ENCODE measurements around the gene IAPP. TPM values are rescaled to one million over a fixed set of nuclear protein-coding genes. Genes with fewer than 3 reads are reported as not detected.
A peak's percentile ranks its signal among the peaks of the same experiment; 100 is the strongest.

The IAPP gene
- total and polyA plus RNA-seq, 9 of the 15 experiments (the other 6 are each of a cell fraction or from before 2014, with no cell fraction given), result not detected

DNA sequence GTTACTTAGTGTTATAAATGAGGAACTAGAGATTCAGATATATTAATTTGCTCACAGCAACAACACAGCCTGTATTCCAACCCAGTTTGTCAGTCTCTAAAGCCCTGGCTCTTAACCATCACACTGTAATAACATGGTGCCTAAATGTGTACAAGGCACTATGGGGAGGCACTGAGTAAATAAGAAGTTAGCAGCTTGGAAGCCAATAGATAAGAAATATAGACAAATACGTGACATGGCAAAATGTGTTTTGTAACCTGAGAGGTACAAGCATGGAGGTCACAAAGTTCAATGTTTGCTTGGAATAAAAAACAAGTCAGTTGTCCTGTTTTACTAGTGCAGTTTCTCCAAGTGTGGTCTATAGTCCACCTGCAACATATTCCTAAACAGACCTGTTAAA lies 21.7 kb upstream of the IAPP start (continued):
- TF ChIP-seq, protein P1, sequence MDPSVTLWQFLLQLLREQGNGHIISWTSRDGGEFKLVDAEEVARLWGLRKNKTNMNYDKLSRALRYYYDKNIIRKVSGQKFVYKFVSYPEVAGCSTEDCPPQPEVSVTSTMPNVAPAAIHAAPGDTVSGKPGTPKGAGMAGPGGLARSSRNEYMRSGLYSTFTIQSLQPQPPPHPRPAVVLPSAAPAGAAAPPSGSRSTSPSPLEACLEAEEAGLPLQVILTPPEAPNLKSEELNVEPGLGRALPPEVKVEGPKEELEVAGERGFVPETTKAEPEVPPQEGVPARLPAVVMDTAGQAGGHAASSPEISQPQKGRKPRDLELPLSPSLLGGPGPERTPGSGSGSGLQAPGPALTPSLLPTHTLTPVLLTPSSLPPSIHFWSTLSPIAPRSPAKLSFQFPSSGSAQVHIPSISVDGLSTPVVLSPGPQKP (CRISPR knock-in tag; IDR thresholded peaks at IDR 0.05), result no peak
- TF ChIP-seq, protein P2, sequence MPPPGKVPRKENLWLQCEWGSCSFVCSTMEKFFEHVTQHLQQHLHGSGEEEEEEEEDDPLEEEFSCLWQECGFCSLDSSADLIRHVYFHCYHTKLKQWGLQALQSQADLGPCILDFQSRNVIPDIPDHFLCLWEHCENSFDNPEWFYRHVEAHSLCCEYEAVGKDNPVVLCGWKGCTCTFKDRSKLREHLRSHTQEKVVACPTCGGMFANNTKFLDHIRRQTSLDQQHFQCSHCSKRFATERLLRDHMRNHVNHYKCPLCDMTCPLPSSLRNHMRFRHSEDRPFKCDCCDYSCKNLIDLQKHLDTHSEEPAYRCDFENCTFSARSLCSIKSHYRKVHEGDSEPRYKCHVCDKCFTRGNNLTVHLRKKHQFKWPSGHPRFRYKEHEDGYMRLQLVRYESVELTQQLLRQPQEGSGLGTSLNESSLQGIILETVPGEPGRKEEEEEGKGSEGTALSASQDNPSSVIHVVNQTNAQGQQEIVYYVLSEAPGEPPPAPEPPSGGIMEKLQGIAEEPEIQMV (tag; conservative IDR thresholded peaks at IDR 0.05; ENCODE audit: low read depth), result no peak
- TF ChIP-seq CBX3 (IDR thresholded peaks at IDR 0.05; ENCODE audit: borderline replicate concordance in 1 of 2, low read length in 2 of 2) (peak in 1 of 2 experiments; percentile 16; a peak in 1 of 3 replicates), ZNF282 (CRISPR knock-in tag; IDR thresholded peaks at IDR 0.05) (no peak), CREM (IDR thresholded peaks at IDR 0.05; ENCODE audit: low read depth) (peak; percentile 36; the same call in 1 of the 2 replicates), CREBBP (IDR thresholded peaks at IDR 0.05; ENCODE audit: low read depth, low read length) (no peak), ZNF3 (CRISPR knock-in tag; IDR thresholded peaks at IDR 0.05) (no peak), FOS (IDR thresholded peaks at IDR 0.05; ENCODE audit: extremely low read depth, insufficient read length) (no peak), LARP7 (IDR thresholded peaks at IDR 0.05) (no peak), ZNF445 (CRISPR knock-in tag; IDR thresholded peaks at IDR 0.05; ENCODE audit: low read depth) (no peak), KAT2B (IDR thresholded peaks at IDR 0.05; ENCODE audit: low read depth, low read length) (no peak), HIVEP1 (CRISPR knock-in tag; IDR thresholded peaks at IDR 0.05) (no peak), FOXP1 (CRISPR knock-in tag; IDR thresholded peaks at IDR 0.05) (peak; percentile 67; the same call in 1 of the 2 replicates), ZNF41 (CRISPR knock-in tag; conservative IDR thresholded peaks at IDR 0.05) (no peak), HCFC1 (IDR thresholded peaks at IDR 0.05; ENCODE audit: low read depth, low read length) (no peak), NUFIP1 (IDR thresholded peaks at IDR 0.05; ENCODE audit: partially characterized antibody) (no peak), CSDE1 (IDR thresholded peaks at IDR 0.05) (no peak), NELFE (IDR thresholded peaks at IDR 0.05; ENCODE audit: insufficient read depth, insufficient read length) (no peak), ZNF584 (CRISPR knock-in tag; IDR thresholded peaks at IDR 0.05; ENCODE audit: low read depth) (no peak), ILK (tag; IDR thresholded peaks at IDR 0.05; ENCODE audit: borderline replicate concordance, low read depth) (no peak), GATAD2A (IDR thresholded peaks at IDR 0.05) (0 out of 2 replicates have a peak, but pooled peaks have one; percentile 26), MYBL2 (IDR thresholded peaks at IDR 0.05; ENCODE audit: low read depth) (no peak), MYBL2 (CRISPR knock-in tag; IDR thresholded peaks at IDR 0.05; ENCODE audit: borderline replicate concordance) (no peak), FOXA3 (CRISPR knock-in tag; conservative IDR thresholded peaks at IDR 0.05 in 1 of 2, IDR thresholded peaks at IDR 0.05 in 1 of 2) (peak; percentile 98 to 99), EHMT2 (IDR thresholded peaks at IDR 0.05) (peak; percentile 52; the same call in 1 of the 2 replicates)
- TF ChIP-seq, protein P3, sequence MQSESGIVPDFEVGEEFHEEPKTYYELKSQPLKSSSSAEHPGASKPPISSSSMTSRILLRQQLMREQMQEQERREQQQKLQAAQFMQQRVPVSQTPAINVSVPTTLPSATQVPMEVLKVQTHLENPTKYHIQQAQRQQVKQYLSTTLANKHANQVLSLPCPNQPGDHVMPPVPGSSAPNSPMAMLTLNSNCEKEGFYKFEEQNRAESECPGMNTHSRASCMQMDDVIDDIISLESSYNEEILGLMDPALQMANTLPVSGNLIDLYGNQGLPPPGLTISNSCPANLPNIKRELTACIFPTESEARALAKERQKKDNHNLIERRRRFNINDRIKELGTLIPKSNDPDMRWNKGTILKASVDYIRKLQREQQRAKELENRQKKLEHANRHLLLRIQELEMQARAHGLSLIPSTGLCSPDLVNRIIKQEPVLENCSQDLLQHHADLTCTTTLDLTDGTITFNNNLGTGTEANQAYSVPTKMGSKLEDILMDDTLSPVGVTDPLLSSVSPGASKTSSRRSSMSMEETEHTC (IDR thresholded peaks at IDR 0.05), result no peak
- TF ChIP-seq, protein P4, sequence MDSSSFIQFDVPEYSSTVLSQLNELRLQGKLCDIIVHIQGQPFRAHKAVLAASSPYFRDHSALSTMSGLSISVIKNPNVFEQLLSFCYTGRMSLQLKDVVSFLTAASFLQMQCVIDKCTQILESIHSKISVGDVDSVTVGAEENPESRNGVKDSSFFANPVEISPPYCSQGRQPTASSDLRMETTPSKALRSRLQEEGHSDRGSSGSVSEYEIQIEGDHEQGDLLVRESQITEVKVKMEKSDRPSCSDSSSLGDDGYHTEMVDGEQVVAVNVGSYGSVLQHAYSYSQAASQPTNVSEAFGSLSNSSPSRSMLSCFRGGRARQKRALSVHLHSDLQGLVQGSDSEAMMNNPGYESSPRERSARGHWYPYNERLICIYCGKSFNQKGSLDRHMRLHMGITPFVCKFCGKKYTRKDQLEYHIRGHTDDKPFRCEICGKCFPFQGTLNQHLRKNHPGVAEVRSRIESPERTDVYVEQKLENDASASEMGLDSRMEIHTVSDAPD (CRISPR knock-in tag; IDR thresholded peaks at IDR 0.05), result no peak
